ENCODE results near the gene NUP93. TPM values are rescaled to one million over a fixed set of nuclear protein-coding genes. Genes with fewer than 3 reads are reported as not detected.

NUP93 gene
- total RNA-seq, 3 donors from 2014 or later, result 31.0 to 45.6 (median 40.8) TPM

GRCh38 chr16:56812884-56813283, 83.0 kb downstream of the NUP93 start:
- H3K4me3 ChIP-seq, result no peak overlapping the region
- no peaks in the 10 kb centered on the region for H3K36me3 ChIP-seq (ENCODE audit: low read depth)
- no peak for TF ChIP-seq CTCF (IDR thresholded peaks at IDR 0.05)
- intact Hi-C loops (cut with DNase I, micrococcal nuclease), result no loop called here
- no peak for ATAC-seq
- DNase-seq, result no peak
- no peaks in the 10 kb centered on the region for H3K9me3 ChIP-seq
- H3K4me1 ChIP-seq (ENCODE audit: low read depth), result no peaks in the 10 kb centered on the region

DNA sequence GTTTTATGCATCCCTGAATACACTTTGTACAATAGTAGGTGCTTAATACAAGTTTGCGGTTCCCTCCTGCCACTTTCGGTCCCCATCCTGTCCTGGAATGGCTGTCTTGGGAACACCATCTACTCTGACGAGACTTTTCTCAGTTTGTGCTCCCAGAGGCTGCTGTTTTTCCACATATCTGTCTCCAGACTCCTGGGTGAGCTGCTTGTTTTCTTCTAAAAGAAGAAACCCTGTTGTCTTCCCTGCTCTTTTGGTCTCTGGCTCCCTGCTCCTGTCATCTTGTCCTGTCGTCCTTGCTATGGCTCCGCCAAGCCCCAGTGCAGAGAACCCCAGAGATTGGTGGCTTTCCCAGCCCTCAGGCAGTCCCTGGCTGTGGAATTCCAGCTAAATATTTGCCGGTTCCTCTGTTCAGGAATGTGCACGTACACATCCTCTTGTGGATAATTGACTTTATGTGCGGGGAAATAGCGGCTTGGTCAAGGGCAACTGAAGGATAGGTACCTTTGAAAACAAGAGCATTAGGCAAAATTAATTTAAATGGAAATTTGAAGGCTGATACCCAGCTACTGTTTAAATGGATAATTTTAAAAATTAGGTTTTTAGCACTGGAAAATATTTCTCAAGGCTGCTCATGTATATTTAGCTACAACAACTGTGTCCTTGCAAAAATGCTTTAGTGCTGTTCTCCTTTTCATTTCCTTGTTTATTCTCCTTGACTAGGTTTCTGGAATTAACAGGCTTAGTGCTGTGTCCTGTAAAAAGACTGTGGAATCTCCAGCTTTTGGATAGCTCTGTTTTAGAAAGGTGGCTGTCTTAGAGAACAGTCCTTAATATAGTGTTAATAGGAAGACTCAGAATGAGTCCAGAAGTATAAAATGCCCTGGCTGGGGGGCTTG, 84.9 kb downstream of the NUP93 start:
- no peak for DNase-seq
- H3K4me1 ChIP-seq (ENCODE audit: low read depth), result no peaks in the 10 kb centered on the region
- H3K4me3 ChIP-seq, result no peak overlapping the region

GRCh38 chr16:56815721-56816120, 85.8 kb downstream of the NUP93 start:
- ATAC-seq (no peak), DNase-seq (no peak)
- TF ChIP-seq CTCF (IDR thresholded peaks at IDR 0.05), result no peak
- Histone ChIP-seq H3K9me3 (no peaks in the 10 kb centered on the region), H3K36me3 (ENCODE audit: low read depth) (no peaks in the 10 kb centered on the region), H3K4me1 (ENCODE audit: low read depth) (no peaks in the 10 kb centered on the region), H3K4me3 (no peak overlapping the region)
- intact Hi-C loops (cut with DNase I, micrococcal nuclease), result no loop called here

More for the DNA sequence above, 84.9 kb downstream of the NUP93 start:
- H3K9me3 ChIP-seq, result no peaks in the 10 kb centered on the region
- no peaks in the 10 kb centered on the region for H3K36me3 ChIP-seq (ENCODE audit: low read depth)
- no peak for TF ChIP-seq CTCF (IDR thresholded peaks at IDR 0.05)
- intact Hi-C loops (cut with DNase I, micrococcal nuclease), result no loop called here
- ATAC-seq, result no peak

- H3K4me1 ChIP-seq (ENCODE audit: low read depth), result no peaks in the 10 kb centered on the region
- H3K4me3 ChIP-seq, result no peak overlapping the region
- DNase-seq (no peak), ATAC-seq (no peak)
- no peaks in the 10 kb centered on the region for H3K36me3 ChIP-seq (ENCODE audit: low read depth)
- no peak for TF ChIP-seq CTCF (IDR thresholded peaks at IDR 0.05)
- intact Hi-C loops (cut with DNase I, micrococcal nuclease), result no loop called here
- no peaks in the 10 kb centered on the region for H3K9me3 ChIP-seq
Observed at GRCh38 chr16:56817056-56817455, 87.1 kb downstream of the NUP93 start.

GRCh38 chr16:56817938-56818337, 88.0 kb downstream of the NUP93 start:
- no peak for DNase-seq
- Histone ChIP-seq H3K4me1 (ENCODE audit: low read depth) (no peaks in the 10 kb centered on the region), H3K9me3 (no peaks in the 10 kb centered on the region), H3K4me3 (no peak overlapping the region), H3K36me3 (ENCODE audit: low read depth) (no peaks in the 10 kb centered on the region)
- TF ChIP-seq CTCF (IDR thresholded peaks at IDR 0.05), result no peak
- intact Hi-C loops (cut with DNase I, micrococcal nuclease), result no loop called here
- ATAC-seq, result no peak
